KMS-11 (cell line): Measurements from ENCODE around the gene SND1.

Source experiments
- H2AFZ ChIP-seq: fragments of 200-600 bp; sonication (generic); 2 replicates; pipeline ENCODE4 v1.6.1; 2016; ENCODE audit warnings: antibody characterized with exemption, mixed run types, low read depth
- H3K27ac ChIP-seq: fragments of 200-600 bp; sonication (generic); 2 replicates; pipeline ENCODE4 v1.6.1; 2016; ENCODE audit warnings: mild to moderate bottlenecking, mixed run types
- H3K27me3 ChIP-seq: fragments of 200-600 bp; sonication (generic); 2 replicates; pipeline ENCODE4 v1.6.1; 2017; ENCODE audit warnings: mild to moderate bottlenecking, low read depth, mixed run types, moderate library complexity; ENCODE audit not compliant: insufficient read depth
- H3K36me3 ChIP-seq: fragments of 200-600 bp; sonication (generic); 2 replicates; pipeline ENCODE4 v1.6.1; 2017; ENCODE audit warnings: mild to moderate bottlenecking, mixed run types; ENCODE audit not compliant: insufficient read depth
- H3K4me1 ChIP-seq: fragments of 200-600 bp; sonication (generic); 2 replicates; pipeline ENCODE4 v1.6.1; 2016; ENCODE audit warnings: mild to moderate bottlenecking, low read depth, mixed run types; ENCODE audit not compliant: poor library complexity, severe bottlenecking
- H3K4me2 ChIP-seq: fragments of 200-600 bp; sonication (generic); 2 replicates; pipeline ENCODE4 v1.7.0; 2016; ENCODE audit warnings: mild to moderate bottlenecking, mixed run types
- H3K4me3 ChIP-seq: fragments of 200-600 bp; sonication (generic); IDR thresholded peaks from 2 replicates; pipeline ENCODE4 v1.6.1; 2017; ENCODE audit warnings: low read depth, low read length, mixed read lengths; ENCODE audit not compliant: insufficient read depth
- H3K79me2 ChIP-seq: fragments of 200-600 bp; sonication (generic); 2 replicates; pipeline ENCODE4 v1.6.1; 2016; ENCODE audit warnings: low read depth, mixed run types; ENCODE audit not compliant: insufficient read depth
- H3K9ac ChIP-seq: fragments of 200-600 bp; sonication (generic); 2 replicates; pipeline ENCODE4 v1.6.1; 2016; ENCODE audit warnings: mild to moderate bottlenecking, mixed run types
- H4K20me1 ChIP-seq: fragments of 200-600 bp; sonication (generic); 2 replicates; pipeline ENCODE4 v1.6.1; 2016; ENCODE audit warnings: mild to moderate bottlenecking, mixed run types; ENCODE audit not compliant: insufficient read depth
- CTCF ChIP-seq: fragments of 200-600 bp; sonication (generic); conservative IDR thresholded peaks from 2 replicates; pipeline ENCODE4 v1.6.1; 2017; ENCODE audit warnings: low read depth, mild to moderate bottlenecking, antibody characterized with exemption, low read length, moderate library complexity, mixed read lengths

SND1 gene

DNA sequence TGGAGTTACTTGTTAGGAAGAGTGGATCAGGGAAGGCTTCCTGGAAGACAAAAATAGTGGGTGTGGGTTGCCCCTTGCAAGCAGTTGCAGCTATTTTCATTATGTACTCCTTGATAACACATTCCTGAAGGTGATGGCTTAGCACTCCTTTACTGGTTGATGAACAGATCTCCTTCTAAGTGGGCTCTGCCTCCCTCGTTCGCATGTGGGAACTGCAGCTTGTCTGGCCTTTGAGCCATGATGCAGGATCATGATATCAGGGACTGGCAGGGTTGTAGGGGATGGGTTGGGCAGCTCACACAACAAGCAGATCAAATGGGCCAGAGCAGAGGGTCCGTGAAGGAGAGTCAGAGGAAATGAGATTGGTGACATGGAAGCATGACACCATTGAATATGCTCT, 408.0 kb downstream of the SND1 start:
- no peaks in the 10 kb centered on the region for H3K79me2 ChIP-seq
- H3K4me2 ChIP-seq, result no peak overlapping the region

DNA sequence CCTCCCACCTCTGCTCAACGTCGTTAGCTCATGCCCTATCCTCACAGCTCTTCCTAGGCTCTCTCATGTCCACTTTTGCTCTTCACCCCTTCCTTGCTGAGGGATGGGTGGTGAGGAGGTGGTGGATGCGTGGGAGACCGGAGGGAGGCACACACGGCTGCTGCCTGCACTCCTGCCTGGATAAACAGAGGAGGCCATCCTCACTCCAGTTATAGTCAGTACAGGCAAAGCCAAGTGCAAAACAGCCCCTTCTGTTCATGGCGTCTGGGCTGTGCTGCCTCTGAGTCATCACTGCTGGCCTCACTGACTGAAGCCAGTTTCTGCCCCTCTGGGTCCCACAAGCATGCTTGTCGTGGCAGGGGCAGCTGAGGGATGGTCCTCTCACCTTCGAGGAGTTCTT, 411.1 kb downstream of the SND1 start:
- no peaks in the 10 kb centered on the region for H4K20me1 ChIP-seq
- no peaks in the 10 kb centered on the region for H3K4me1 ChIP-seq
- no peak overlapping the region for H3K27ac ChIP-seq
- no peak overlapping the region for H3K4me2 ChIP-seq
- TF ChIP-seq CTCF, result no peak
- H3K4me3 ChIP-seq, result no peak overlapping the region
- H2AFZ ChIP-seq, result no peak overlapping the region
- H3K9ac ChIP-seq, result no peak overlapping the region
- no peaks in the 10 kb centered on the region for H3K79me2 ChIP-seq
- H3K27me3 ChIP-seq, result no peaks in the 10 kb centered on the region
- H3K36me3 ChIP-seq, result no peaks in the 10 kb centered on the region; the same call in 1 of the 2 replicates

More for the DNA sequence above, 408.0 kb downstream of the SND1 start:
- H3K9ac ChIP-seq, result no peak overlapping the region
- no peaks in the 10 kb centered on the region; the same call in 1 of the 2 replicates for H3K36me3 ChIP-seq
- no peak overlapping the region for H2AFZ ChIP-seq
- H4K20me1 ChIP-seq, result no peaks in the 10 kb centered on the region
- H3K4me1 ChIP-seq, result no peaks in the 10 kb centered on the region
- no peak overlapping the region for H3K27ac ChIP-seq
- no peak overlapping the region for H3K4me3 ChIP-seq
- TF ChIP-seq CTCF, result no peak
- H3K27me3 ChIP-seq, result no peaks in the 10 kb centered on the region

GRCh38 chr7:128065872-128066271, 413.9 kb downstream of the SND1 start:
- no peak for TF ChIP-seq CTCF
- H3K27ac ChIP-seq, result no peak overlapping the region
- no peak overlapping the region for H3K9ac ChIP-seq
- no peaks in the 10 kb centered on the region for H3K79me2 ChIP-seq
- H2AFZ ChIP-seq, result no peak overlapping the region
- H3K4me2 ChIP-seq, result no peak overlapping the region
- H3K27me3 ChIP-seq, result no peaks in the 10 kb centered on the region
- no peaks in the 10 kb centered on the region; the same call in 1 of the 2 replicates for H3K36me3 ChIP-seq
- no peaks in the 10 kb centered on the region for H3K4me1 ChIP-seq
- H4K20me1 ChIP-seq, result no peaks in the 10 kb centered on the region
- H3K4me3 ChIP-seq, result no peak overlapping the region

GRCh38 chr7:128066395-128066794, 414.4 kb downstream of the SND1 start:
- H4K20me1 ChIP-seq, result no peaks in the 10 kb centered on the region
- H3K4me2 ChIP-seq, result no peak overlapping the region
- TF ChIP-seq CTCF, result no peak
- H3K9ac ChIP-seq, result no peak overlapping the region
- no peaks in the 10 kb centered on the region for H3K27me3 ChIP-seq
- no peak overlapping the region for H3K4me3 ChIP-seq
- H3K79me2 ChIP-seq, result no peaks in the 10 kb centered on the region
- no peak overlapping the region for H3K27ac ChIP-seq
- H3K36me3 ChIP-seq, result no peaks in the 10 kb centered on the region; the same call in 1 of the 2 replicates
- H2AFZ ChIP-seq, result no peak overlapping the region
- no peaks in the 10 kb centered on the region for H3K4me1 ChIP-seq
